Activated CD4-positive, alpha-beta T cell treated with anti-CD3 and anti-CD28 coated beads, Interleukin-2, Interleukin-6, amounts not matched to agents 100 ng/mL and 50 ng/mL, durations not matched to agents 16 hours and 8 hours (primary cell): Measurements from ENCODE around the gene ATP2A2.
"Not testable (repeated sequence)": the region's sequence is repeated elsewhere in the genome, so short reads cannot be mapped to it uniquely, and the experiment has no call there.

Source experiments
- DNase-seq: peaks from one replicate; pipeline ENCODE4 v3.0.0-alpha.2; 2020

The ATP2A2 gene

GRCh38 chr12:110343736-110344555 lies 62.9 kb downstream of the ATP2A2 start:
- DNase-seq, result no peak

GRCh38 chr12:110344657-110345056 lies 63.6 kb downstream of the ATP2A2 start:
- no peak for DNase-seq

- no peak for DNase-seq
These were observed 64.2 kb downstream of the ATP2A2 start for GRCh38 chr12:110345176-110345661.

- DNase-seq, result no peak
These were observed 64.9 kb downstream of the ATP2A2 start for GRCh38 chr12:110345963-110346362.

- DNase-seq, result no peak
These were observed 66.7 kb downstream of the ATP2A2 start for GRCh38 chr12:110347767-110348166.

- DNase-seq, result no peak
These were observed 67.5 kb downstream of the ATP2A2 start for GRCh38 chr12:110348431-110349059.

GRCh38 chr12:110349096-110349495 lies 68.0 kb downstream of the ATP2A2 start:
- no peak for DNase-seq

GRCh38 chr12:110349514-110350151 lies 68.6 kb downstream of the ATP2A2 start:
- DNase-seq, result peak; percentile 30

- no peak for DNase-seq
These were observed 70.1 kb downstream of the ATP2A2 start for GRCh38 chr12:110351119-110351518.

- no peak for DNase-seq
These were observed 71.4 kb downstream of the ATP2A2 start for GRCh38 chr12:110352401-110352800.

GRCh38 chr12:110353211-110353965 lies 72.3 kb downstream of the ATP2A2 start:
- no peak for DNase-seq

GRCh38 chr12:110354172-110354780 lies 73.2 kb downstream of the ATP2A2 start:
- no peak for DNase-seq

- DNase-seq, result peak; percentile 36
These were observed 74.0 kb downstream of the ATP2A2 start for GRCh38 chr12:110355073-110355472.

- DNase-seq, result not testable (repeated sequence)
These were observed 77.5 kb downstream of the ATP2A2 start for GRCh38 chr12:110358384-110359097.

GRCh38 chr12:110361216-110361615 lies 80.2 kb downstream of the ATP2A2 start:
- no peak for DNase-seq

GRCh38 chr12:110365489-110366320 lies 84.7 kb downstream of the ATP2A2 start:
- no peak for DNase-seq

- no peak for DNase-seq
These were observed 85.5 kb downstream of the ATP2A2 start for GRCh38 chr12:110366321-110367142.

GRCh38 chr12:110367181-110367864 lies 86.3 kb downstream of the ATP2A2 start:
- no peak for DNase-seq

GRCh38 chr12:110369992-110370391 lies 88.9 kb downstream of the ATP2A2 start:
- no peak for DNase-seq
